ENCODE results near the gene TMEM119.

TMEM119 gene

GRCh38 chr12:108606492-108606891, 8.6 kb upstream of the TMEM119 start:
- H3K4me3 ChIP-seq (replicated peaks; ENCODE audit: low read depth, low read length): no peak overlapping the region
- no peaks in the 10 kb centered on the region for H3K36me3 ChIP-seq (ENCODE audit: control insufficient read depth, insufficient read depth, low read length)
- DNase-seq (ENCODE audit: extremely low read depth, insufficient read length): no peak

GRCh38 chr12:108605690-108606406, 8.0 kb upstream of the TMEM119 start:
- no peak overlapping the region for H3K4me3 ChIP-seq (replicated peaks; ENCODE audit: low read depth, low read length)
- no peaks in the 10 kb centered on the region for H3K36me3 ChIP-seq (ENCODE audit: control insufficient read depth, insufficient read depth, low read length)
- no peaks in the 10 kb centered on the region for H3K27me3 ChIP-seq (replicated peaks; ENCODE audit: control insufficient read depth, insufficient read depth, low read length)
- DNase-seq (ENCODE audit: extremely low read depth, insufficient read length): no peak
- TF ChIP-seq CTCF (IDR thresholded peaks at IDR 0.05; ENCODE audit: insufficient read depth, low read length, poor library complexity, severe bottlenecking): no peak

More at GRCh38 chr12:108606492-108606891, 8.6 kb upstream of the TMEM119 start:
- no peak for TF ChIP-seq CTCF (IDR thresholded peaks at IDR 0.05; ENCODE audit: insufficient read depth, low read length, poor library complexity, severe bottlenecking)
- H3K27me3 ChIP-seq (replicated peaks; ENCODE audit: control insufficient read depth, insufficient read depth, low read length): no peaks in the 10 kb centered on the region

GRCh38 chr12:108605000-108605689, 7.3 kb upstream of the TMEM119 start:
- TF ChIP-seq CTCF (IDR thresholded peaks at IDR 0.05; ENCODE audit: insufficient read depth, low read length, poor library complexity, severe bottlenecking): no peak
- Histone ChIP-seq H3K4me3 (replicated peaks; ENCODE audit: low read depth, low read length) (no peak overlapping the region), H3K36me3 (ENCODE audit: control insufficient read depth, insufficient read depth, low read length) (no peaks in the 10 kb centered on the region), H3K27me3 (replicated peaks; ENCODE audit: control insufficient read depth, insufficient read depth, low read length) (no peaks in the 10 kb centered on the region)
- no peak for DNase-seq (ENCODE audit: extremely low read depth, insufficient read length)

- Histone ChIP-seq H3K36me3 (ENCODE audit: control insufficient read depth, insufficient read depth, low read length) (no peaks in the 10 kb centered on the region), H3K4me3 (replicated peaks; ENCODE audit: low read depth, low read length) (no peak overlapping the region), H3K27me3 (replicated peaks; ENCODE audit: control insufficient read depth, insufficient read depth, low read length) (no peaks in the 10 kb centered on the region)
- TF ChIP-seq CTCF (IDR thresholded peaks at IDR 0.05; ENCODE audit: insufficient read depth, low read length, poor library complexity, severe bottlenecking): no peak
- DNase-seq (ENCODE audit: extremely low read depth, insufficient read length): no peak
Observed at GRCh38 chr12:108604208-108604941, 6.5 kb upstream of the TMEM119 start.

- no peak for TF ChIP-seq CTCF (IDR thresholded peaks at IDR 0.05; ENCODE audit: insufficient read depth, low read length, poor library complexity, severe bottlenecking)
- Histone ChIP-seq H3K36me3 (ENCODE audit: control insufficient read depth, insufficient read depth, low read length) (no peaks in the 10 kb centered on the region), H3K4me3 (replicated peaks; ENCODE audit: low read depth, low read length) (no peak overlapping the region), H3K27me3 (replicated peaks; ENCODE audit: control insufficient read depth, insufficient read depth, low read length) (no peaks in the 10 kb centered on the region)
- no peak for DNase-seq (ENCODE audit: extremely low read depth, insufficient read length)
Observed at GRCh38 chr12:108603743-108604142, 5.9 kb upstream of the TMEM119 start.

Data from GM06990 (cell line).